Measurements from ENCODE around the gene CTRL.
"Not testable (repeated sequence)": the region's sequence is repeated elsewhere in the genome, so short reads cannot be mapped to it uniquely, and the experiment has no call there.

CTRL gene

DNA sequence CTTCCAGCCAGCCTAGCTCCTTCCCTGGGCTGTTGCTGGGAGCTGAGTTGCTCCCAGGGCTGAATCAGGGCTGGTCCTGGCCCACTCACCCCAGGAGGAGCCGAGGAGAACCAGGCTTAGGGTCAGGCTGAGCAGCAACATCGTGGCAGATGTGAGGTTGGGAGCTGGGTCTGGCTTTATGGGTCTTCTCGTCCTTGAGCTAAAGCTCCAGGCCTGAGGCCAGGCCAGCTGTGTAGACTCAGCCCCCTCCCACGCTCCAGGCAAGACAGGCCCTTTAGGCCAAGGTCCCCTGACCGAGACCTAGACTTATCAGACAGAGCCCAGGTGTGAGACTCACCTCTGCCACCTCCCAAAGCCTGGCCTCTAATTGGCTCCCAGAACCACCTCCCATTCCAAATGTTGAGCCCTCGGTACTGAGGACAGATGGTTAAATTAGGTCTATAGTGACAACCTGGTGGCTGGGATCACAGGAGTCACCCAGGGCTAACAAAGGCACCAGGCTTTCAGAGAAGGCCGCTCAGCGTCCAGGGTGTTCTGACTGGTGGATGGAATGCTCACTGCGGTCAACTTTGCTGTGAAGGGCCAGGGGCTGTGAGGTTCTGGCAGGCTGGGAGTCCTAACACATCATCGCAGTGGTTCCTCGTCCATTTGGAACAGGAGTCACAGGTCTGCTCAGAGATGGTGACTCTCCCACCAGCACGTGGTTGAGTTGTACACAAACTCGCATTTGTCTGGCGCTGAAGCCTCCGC lies at the start of gene CTRL:
CTRL (minus strand) TSS at position 151 of the 750 bp plus-strand sequence; CDS start at position 141, 10 bp downstream.
- DNase-seq (ENCODE audit: low read depth in 2 of 3, low spot score in 2 of 3): no peak

DNA sequence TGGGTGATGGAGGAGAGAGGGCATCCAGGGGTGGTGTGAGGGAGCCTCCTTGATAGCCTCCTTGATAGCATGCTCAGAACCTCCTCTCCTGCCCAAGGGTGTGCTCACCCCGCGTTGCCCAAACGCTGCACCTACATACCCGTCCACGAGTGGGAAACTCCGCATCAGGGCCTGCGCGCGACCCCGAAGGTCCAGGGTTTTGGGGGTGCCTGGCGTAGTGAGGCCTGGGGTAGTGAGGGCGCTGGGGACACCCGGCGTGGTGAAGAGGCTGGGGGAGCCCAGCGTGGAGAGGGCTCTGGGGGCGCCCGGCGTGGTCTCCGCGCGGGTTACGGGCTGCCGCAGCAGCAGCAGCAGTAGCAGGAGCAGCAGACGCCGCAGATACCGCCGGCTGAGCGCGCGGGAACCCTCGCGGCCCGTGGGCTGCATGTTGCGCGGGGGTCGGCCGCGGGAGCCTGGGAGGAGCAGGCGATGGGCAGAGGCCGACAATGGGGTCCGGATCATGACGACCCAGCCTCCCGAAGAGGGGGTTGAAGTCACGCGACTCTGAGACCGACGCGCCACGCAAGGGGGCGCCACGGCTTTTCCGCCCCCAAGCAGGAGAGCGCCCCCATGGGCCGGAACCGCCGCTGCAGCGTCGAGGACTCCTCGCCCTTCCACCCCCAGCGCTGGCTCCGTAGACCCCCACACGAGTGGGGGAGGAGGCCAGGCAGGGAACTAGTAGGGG lies 48.5 kb upstream of the CTRL start, which contains the start of gene DPEP3:
DPEP3 (minus strand) TSS at position 545 of the 724 bp plus-strand sequence; CDS start at position 426, 119 bp downstream.
- no peak for DNase-seq (ENCODE audit: low read depth in 2 of 3, low spot score in 2 of 3)

DNA sequence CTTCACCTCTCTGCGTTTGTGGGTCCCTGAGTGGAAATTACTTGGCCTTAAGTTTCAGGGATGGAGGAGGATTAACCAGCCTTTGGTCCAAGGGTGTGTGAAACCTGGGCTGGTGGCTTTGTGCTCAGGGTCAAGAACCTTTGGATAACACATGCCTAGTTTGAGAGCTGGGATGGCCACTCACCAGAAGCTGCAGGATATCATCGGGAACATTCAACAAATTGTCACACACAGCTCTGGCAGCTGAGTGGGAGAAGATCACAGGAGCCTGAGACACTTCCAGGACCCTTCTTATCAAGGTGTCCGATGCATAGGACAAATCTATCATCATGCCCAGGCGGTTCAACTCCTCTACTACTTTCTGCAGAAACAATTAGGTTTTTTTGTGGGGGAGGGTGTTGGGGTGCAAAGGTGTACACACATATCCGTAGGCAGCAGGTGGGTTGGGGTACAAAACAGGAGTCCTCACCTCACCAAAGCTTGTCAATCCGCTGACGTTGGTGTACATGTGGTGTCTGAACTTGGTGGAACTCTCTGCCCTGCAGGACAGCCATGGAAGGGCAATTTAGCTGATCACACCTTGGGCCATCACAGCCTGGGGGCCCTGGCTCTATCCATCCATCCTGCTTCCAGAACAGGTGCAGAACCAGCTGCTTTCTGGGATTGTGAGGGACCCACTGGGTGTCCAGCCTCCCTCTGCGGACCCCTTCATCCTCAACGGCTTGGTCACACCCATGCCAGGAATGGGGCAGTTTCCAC lies 46.0 kb upstream of the CTRL start:
- DNase-seq (ENCODE audit: low read depth in 2 of 3, low spot score in 2 of 3): no peak

DNA sequence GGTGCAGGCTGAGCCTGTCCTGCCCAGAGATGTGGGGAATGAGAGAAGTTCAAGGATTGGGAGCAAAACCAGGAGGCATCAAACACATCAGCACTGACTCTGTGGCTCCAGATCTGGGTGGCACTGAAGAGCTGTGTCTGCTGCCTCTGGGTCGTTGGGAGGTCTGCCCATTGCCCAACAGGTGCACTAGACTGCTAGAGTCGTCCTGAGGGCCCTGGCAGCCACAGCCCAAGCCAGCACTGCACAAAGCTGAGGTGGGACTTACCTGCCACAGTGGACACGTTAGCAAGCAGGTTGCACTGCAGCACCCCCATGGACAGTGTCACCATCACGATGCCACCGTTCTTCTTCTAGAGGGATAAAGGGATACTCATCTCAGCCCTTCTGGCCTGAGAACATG lies 45.3 kb upstream of the CTRL start:
- no peak for DNase-seq (ENCODE audit: low read depth in 2 of 3, low spot score in 2 of 3)

DNA sequence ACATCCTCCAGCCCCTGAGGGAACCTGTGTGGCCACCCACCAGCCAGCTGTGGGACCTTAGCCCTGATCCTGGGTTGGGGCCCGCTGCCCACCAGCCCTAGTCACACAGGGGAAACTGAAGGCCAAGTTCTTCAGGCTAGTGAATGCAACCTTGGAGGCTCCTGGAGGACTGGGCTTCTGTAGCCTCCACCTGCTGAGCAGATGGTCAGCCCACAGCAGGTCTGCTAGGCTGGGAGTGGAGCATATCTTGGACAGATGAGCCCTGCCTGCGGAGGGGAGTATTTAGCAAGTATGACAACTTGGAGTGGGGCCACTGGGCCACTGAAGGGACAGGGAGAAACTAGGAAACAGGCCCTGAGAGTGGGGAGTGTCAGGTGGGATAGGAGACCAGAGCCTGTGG lies 44.5 kb upstream of the CTRL start:
- DNase-seq (ENCODE audit: low read depth in 2 of 3, low spot score in 2 of 3): no peak

DNA sequence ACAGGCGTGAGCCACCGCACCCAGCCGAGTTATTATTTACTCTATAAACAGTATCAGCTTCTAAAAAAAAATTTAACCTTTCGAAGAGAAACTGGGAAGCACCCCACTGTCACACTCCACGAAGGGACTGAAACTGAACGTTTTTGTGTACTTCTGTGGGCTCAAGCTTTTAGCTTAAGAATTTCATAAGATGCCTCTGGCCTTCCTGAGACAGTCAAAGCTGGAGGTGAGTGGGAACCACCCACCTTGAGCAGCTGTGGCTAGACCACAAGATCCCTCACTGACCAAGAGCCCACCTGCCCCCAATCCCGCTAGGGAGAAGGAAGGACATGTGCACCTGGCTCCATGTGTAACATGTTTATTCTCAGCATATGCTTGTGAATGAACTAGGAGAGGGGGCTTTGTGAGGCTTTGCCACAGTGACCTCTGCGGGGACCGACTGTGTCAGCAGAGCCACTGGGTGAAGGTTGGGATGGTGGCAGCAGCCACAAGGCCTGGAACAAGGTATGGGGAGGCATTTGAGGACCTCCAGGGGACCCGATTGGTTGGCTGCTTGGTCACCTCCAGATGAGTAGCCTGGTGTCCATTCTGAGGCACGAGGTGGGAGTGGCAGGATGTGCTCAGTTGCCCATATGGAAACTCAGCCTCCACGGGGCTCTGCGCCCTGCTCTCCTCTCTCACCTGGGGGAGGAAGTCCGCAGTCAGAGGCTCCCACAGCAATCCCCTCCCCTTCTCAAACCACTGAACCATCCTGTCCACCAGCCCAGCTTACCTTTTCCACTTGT lies 43.9 kb upstream of the CTRL start:
- DNase-seq (ENCODE audit: low read depth in 2 of 3, low spot score in 2 of 3): no peak

DNA sequence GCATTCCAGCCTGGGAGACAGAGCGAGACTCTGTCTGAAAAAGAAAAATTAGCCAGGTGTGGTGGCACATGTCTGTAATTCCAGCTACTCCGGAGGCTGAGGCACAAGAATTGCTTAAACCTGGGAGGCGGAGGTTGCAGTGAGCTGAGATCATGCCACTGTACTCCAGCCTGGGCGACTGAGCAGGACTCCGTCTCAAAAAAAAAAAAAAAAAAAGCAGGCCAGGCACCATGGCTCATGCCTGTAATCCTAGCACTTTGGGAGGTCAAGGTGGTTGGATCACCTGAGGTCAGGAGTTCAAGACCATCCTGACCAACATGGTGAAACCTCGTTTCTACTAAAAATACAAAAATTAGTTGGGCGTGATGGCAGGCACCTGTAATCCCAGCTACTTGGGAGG lies 40.6 kb upstream of the CTRL start:
- not testable (repeated sequence) for DNase-seq (ENCODE audit: low read depth in 2 of 3, low spot score in 2 of 3)

DNA sequence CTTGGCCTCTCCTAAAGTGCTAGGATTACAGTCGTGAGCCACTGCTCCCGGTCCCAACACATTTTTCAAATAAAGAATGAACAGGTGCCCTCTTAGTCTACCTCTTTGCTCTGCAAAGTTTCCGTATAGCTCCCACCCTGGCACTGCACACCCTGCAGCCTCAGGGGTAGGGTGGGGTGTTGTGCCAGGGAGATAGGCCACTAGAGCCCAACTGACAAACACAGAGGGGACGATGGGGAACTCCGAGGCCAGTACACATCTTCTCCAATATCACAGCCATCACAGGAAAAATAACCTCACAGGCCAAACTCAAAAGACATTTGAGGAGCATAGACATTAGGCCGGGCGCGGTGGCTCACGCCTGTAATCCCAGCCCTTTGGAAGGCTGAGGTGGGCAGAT lies 39.4 kb upstream of the CTRL start:
- DNase-seq (ENCODE audit: low read depth in 2 of 3, low spot score in 2 of 3): no peak

DNA sequence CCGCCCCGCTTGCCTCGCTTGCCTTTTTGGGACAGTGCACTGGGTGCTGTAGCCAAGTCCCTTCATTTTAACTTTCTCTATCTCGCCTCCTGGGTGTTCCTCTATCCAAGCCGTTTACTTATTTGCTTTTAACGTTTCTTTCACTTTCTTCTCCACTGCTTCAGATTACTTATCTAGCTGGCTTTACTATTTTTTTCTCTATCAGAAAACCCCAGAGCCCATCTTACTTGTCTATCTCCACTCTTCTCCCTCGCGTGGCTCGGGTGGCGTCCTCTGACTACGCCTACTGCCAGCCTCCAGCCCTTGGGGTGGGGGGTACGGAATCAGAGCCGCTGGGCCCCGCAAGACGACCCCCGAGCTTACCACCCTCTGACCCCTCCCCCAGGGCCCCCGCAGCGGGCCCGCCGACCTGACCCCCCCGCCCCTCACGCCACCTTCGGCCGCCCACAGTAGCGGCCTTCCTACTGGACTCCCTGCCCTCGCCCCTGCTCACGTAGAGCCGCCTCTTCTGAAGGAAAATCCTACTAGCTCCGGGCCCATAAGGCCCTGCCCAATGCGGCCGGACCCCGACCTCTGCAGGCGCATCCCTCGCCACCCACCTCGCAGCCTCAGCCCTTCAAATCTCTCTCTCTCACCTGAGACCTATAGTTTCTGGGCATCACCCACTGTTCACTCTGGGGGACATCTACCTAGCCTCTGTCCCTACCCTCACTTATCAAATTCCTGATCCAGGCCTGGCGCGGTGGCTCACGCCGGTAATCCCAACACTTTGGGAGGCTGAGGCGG lies 37.8 kb upstream of the CTRL start:
- DNase-seq (ENCODE audit: low read depth in 2 of 3, low spot score in 2 of 3): no peak

DNA sequence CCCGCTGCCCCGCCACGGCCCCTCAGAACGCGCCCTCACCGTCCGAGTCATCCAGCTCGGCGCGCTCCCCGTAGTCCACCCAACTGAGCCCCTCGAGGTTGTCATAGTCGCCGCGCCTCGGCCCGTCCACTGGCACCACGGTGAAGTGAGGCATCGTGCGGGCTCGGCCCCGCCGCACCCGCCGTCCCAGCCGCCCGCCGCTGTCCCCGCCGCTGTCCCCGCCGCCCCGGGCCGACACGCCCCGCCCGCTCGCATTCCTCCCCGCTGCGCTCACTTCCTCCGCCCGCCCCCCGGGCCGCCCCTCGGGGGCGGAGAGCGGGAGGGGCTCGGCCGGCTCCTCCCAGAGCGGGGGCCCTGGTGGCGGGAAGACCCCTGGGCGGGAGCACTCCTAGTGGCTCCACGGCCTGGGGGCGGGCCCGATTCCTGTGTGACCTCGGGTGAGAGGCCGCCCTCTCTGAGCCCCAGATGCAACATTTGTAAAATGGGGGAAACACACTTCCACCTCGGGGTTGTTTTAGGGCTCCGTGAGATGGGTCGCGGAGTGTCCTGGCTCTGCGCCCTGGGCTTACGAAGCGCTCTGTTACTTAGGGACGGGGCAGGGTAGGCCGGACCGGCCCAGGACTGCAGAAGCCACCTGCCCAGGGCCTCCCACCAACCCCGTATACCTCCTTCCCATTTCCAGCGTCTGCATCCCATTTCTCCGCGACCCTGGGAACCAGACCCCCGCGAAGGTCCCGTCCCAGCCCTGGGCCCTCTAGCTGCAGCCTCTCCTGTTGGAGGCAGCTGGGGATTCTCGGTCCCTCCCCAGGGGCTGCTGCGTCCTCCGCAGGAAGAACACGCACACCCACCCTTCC lies 37.0 kb upstream of the CTRL start, which contains the start of gene SLC12A4:
SLC12A4 (minus strand) TSS at position 238 of the 854 bp plus-strand sequence; CDS start at position 154, 84 bp downstream.
- peak; percentile 81 to 87 (median 87) for DNase-seq (ENCODE audit: low read depth in 2 of 3, low spot score in 2 of 3)

DNA sequence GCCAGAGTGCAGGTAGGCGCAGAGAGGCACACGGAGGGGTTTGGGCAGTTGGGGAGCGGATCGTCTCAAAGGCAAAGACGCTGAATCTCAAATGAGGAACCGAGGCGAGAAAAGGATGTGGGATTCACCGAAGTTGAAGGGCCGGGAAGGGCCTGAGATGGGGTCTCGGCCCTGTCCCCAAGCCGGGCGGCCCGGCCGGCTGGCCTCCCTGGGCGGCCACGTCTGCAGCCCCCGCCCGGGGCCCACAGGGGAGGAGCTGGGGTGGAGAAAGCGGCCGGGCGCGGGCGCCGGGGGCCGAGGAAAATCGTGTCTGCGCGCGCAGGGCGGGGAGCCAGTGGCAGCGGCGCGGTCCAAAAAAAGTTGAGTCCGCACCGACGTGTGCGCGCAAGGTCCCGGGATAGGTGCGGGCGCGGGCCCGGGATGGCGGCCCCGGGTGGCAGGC lies 36.3 kb upstream of the CTRL start:
- no peak for DNase-seq (ENCODE audit: low read depth in 2 of 3, low spot score in 2 of 3)

DNA sequence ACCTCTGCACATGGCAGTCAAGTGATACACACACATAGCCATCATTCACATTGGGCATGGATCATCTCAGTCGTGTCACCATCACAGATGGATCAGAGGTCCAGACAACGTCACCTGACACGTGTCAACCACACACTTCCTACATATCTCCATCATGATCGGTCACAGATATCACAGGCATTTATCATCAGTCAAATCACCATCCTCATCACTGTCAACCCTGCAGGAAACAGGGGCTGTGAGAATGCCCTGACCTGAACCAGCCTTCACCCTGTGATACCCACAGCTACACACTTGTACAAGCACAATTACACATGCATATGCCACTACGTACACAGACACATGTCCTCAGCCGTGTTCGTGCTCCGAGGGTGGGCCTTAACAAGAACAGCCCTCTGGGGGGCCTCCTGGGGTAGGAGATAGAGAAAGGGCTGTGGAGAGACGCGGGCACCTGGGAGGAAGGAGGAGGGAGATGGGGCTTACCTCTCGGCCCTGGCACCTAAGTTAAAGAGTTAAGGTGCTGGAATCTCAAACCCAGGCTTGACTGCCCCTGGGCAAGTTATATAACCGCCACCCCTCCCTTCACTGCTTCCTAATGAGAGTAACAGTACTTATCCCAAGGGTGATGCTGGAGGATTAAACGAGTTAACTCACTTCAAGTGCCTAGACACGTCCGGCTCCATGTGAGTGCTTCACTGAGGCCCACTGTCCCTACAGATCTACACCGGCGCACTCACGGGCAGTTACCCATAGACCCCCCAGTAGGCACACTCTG lies 35.7 kb upstream of the CTRL start:
- no peak for DNase-seq (ENCODE audit: low read depth in 2 of 3, low spot score in 2 of 3)

DNA sequence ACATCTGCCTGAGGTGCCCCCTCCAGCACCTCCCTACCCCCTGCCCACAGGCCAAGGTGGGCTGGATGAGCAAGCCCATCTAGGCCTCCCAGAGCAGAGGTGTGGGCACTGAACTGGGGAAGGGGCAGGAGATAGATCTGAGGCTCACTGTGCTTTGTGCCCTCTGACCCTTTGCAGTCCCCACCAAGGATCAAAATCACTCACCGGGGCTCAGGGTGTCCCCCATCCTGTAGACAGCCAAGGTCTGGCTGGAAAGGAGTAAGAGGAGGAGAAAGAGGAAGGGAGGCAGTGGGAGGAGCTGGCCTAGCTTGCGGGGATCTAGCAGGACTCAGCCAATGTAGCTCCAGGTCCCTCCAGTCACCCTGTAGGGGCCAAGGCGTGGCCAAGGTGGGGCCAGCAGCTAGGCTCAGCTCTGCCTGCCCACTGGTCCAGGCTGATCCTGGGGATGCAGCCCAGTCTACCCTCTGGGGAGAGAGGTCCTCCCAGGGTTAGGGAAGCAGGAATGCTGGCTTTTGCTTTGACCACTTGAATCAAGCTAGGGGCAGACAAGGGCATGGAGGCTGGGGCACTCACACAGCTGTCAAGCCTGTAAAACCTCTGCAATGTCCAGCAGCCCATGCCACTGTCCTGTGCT lies 35.0 kb upstream of the CTRL start:
- DNase-seq (ENCODE audit: low read depth in 2 of 3, low spot score in 2 of 3): no peak

DNA sequence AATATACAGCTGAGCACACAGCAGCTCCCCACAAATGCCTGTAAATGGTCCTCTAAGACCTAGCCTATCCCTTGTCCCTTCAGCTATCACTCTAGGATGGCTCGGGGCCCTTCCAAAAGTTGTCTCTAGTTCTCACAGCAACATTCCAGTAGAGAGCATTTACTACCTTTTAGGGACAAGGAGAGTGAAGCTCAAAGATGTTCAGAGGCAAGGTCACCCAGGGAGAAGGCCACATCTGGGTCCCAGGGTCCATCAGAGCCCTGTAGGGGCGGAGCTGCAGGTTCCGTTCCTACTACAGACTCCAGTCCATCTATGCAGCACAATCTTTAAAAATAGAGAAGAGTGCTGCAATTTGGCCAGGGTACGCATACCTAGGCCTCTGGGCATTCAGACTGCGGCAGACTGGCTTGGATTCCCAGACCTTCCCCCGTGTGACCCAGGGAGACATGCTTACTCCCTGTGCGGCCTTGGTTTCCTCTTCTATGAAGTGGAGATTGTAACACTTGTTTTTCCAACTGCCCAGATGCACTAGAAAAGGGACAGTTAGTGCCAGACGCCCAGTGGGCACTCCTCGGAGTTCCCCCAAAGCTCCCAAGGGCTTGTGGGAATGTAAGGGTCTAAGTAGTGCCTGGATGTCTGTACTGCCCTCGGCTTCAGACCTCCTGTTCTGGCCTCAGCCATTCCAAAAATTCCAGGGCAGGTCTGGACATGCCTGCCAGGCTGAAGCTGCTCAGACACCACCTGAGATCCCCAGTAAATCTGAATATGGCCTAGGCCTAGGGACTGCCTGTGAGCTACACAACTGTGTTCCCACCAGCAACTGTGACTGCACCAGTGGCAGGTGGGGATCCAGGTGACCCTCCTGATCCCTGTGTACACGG lies 34.2 kb upstream of the CTRL start:
- DNase-seq (ENCODE audit: low read depth in 2 of 3, low spot score in 2 of 3): no peak

DNA sequence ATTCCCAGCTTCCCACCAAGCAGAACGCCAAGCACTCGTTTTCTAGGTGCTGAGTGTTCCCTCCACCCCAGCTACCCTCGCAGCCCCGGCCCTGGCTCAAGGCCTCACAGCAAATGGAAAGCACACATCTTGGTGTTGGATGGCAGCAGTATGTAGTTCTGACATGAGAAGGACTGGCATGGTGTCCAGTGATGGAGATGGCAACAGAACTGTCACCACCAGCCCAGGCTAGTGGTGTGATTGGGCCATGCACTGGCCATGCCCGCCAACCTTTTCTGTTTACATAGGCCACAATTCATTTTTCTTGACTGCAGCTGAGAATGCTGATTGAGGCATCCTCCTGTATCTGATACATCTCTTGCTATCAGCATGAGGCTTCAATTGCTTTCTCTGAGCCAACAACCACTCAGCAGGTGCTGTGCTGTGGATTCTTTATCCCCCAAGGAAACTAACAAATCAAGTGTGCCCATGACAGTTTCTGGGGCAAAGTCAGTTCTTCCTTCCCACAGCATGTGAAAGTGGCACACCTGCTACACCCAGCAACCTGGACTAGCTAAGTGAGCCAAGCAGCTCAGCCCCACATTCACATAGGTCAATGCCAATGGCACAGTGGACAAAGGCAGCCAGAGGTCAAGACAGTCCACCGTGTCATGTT lies 32.9 kb upstream of the CTRL start:
- no peak for DNase-seq (ENCODE audit: low read depth in 2 of 3, low spot score in 2 of 3)

DNA sequence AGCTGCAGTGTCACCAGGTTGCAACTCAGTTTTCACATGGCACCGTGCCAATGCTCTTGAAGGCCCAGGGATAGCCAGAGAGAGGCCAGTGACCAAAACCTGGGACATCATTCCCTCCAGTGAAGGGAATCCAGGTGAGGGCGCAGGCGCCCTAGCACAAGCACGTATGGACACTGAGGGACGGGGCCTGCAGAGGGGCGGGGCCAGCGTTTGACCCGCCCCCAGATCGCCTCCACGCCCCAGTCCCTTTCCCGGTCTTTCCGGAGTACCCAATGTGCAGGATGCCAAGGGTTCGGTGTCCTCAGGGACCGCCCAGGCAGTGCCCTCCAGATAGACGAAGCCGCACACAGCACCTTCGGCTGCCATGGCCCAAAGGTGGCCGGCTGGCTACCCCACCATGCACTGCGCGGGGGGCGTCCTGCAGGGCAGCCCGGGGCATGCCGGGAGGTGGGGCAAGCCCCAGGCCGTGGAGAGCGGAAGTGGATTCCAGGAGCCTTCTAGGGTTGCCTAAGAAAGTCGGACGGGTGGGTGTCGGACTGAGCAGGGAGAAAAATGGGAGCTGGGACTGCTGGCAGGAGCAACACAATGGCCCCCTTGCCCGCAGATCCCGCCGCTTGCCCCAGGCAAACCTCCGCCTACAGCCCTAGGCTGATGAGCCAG lies 32.1 kb upstream of the CTRL start:
- DNase-seq (ENCODE audit: low read depth in 2 of 3, low spot score in 2 of 3): no peak
